ENCODE measurements around the gene MET. TPM values are rescaled to one million over a fixed set of nuclear protein-coding genes. Genes with fewer than 3 reads are reported as not detected.

The MET gene
- total RNA-seq, 2 donors from 2014 or later = 15.8 to 18.6 TPM

DNA sequence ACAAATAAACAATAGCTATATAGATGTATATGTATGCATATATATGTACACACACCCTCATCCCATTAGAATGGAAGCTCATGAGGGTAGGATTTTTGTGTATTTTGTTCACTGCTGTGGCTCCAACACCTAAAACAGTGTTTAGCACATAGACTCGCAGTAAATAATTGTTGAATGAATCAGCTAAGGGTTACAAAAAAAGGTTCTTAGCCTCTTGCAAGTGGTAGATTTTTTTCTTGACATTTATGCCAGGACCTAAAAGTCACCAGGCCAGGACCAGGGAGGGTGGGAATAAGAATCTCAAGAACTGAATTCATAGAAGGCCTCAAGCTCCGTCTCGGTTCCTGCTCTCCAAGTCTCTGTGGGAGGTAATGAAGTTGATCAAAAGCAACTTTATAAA, 107.9 kb downstream of the MET start:
- no peak for ATAC-seq (ENCODE audit: insufficient number of reproducible peaks, low FRiP score, low read depth)
- TF ChIP-seq, protein P1, sequence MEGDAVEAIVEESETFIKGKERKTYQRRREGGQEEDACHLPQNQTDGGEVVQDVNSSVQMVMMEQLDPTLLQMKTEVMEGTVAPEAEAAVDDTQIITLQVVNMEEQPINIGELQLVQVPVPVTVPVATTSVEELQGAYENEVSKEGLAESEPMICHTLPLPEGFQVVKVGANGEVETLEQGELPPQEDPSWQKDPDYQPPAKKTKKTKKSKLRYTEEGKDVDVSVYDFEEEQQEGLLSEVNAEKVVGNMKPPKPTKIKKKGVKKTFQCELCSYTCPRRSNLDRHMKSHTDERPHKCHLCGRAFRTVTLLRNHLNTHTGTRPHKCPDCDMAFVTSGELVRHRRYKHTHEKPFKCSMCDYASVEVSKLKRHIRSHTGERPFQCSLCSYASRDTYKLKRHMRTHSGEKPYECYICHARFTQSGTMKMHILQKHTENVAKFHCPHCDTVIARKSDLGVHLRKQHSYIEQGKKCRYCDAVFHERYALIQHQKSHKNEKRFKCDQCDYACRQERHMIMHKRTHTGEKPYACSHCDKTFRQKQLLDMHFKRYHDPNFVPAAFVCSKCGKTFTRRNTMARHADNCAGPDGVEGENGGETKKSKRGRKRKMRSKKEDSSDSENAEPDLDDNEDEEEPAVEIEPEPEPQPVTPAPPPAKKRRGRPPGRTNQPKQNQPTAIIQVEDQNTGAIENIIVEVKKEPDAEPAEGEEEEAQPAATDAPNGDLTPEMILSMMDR (IDR thresholded peaks at IDR 0.05) = no peak
- no peak for DNase-seq (ENCODE audit: low spot score)
- Histone ChIP-seq H3K27ac (no peak overlapping the region), H3K27me3 (replicated peaks; ENCODE audit: insufficient read depth) (no peaks in the 10 kb centered on the region), H3K4me3 (no peak overlapping the region), H3K4me1 (ENCODE audit: control insufficient read depth in 1 of 2, low read depth in 2 of 2) (peaks cover 24 to 54% of the 10 kb centered on the region in 2 donors), H3K9me3 (no peaks in the 10 kb centered on the region), H3K36me3 (no peaks in the 10 kb centered on the region)

DNA sequence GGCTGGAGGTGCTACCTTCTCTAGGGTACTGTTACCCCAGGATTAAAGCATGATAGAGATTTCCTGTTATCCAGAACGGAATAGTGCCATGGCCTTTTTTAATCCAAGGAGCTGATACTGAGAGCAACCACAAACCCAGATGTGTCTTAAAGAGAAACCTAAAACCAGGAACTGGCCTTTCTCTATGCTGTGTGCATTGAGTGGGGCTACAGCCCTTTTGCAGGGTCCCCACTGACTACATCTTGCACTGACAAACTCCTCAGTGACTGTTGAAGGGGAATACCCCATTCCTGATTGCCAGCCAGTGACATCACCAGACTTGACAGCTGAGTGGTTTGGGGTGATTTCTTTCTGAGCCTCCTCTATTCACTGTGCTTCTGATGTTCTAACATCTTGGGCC, 108.5 kb downstream of the MET start:
- Histone ChIP-seq H3K36me3 (no peaks in the 10 kb centered on the region), H3K4me3 (no peak overlapping the region), H3K27me3 (replicated peaks; ENCODE audit: insufficient read depth) (no peaks in the 10 kb centered on the region), H3K27ac (peak overlapping the region in 1 of 2 donors; percentile 4), H3K9me3 (no peaks in the 10 kb centered on the region), H3K4me1 (ENCODE audit: control insufficient read depth in 1 of 2, low read depth in 2 of 2) (peaks cover 24 to 54% of the 10 kb centered on the region in 2 donors)
- DNase-seq (ENCODE audit: low spot score) (no peak), ATAC-seq (ENCODE audit: insufficient number of reproducible peaks, low FRiP score, low read depth) (no peak)
- TF ChIP-seq, protein P1 (IDR thresholded peaks at IDR 0.05) = no peak

DNA sequence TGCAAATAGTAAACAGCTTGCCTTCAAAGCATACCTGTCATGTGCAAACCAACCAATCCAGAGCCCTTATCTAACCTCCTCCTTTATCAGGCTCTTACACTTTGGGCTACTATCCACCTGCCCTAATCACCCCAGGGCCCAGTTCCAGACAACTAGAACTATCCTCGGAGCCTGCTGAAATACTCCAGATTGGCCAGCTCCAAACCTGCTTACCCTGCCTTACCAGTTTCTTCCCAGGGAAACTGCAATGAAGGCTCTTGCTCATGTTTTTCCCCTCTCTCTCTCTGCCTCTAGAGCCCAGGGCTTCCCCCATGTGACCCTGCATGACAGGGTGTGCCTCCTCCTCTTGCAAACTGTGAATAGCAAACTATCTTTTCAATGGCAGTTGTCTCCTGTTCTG, 109.0 kb downstream of the MET start:
- Histone ChIP-seq H3K27ac (no peak overlapping the region), H3K4me3 (no peak overlapping the region), H3K27me3 (replicated peaks; ENCODE audit: insufficient read depth) (no peaks in the 10 kb centered on the region), H3K9me3 (no peaks in the 10 kb centered on the region), H3K4me1 (ENCODE audit: control insufficient read depth in 1 of 2, low read depth in 2 of 2) (peaks cover 24 to 54% of the 10 kb centered on the region in 2 donors), H3K36me3 (no peaks in the 10 kb centered on the region)
- TF ChIP-seq, protein P1 (IDR thresholded peaks at IDR 0.05) = no peak
- DNase-seq (ENCODE audit: low spot score) (no peak), ATAC-seq (ENCODE audit: insufficient number of reproducible peaks, low FRiP score, low read depth) (no peak)

DNA sequence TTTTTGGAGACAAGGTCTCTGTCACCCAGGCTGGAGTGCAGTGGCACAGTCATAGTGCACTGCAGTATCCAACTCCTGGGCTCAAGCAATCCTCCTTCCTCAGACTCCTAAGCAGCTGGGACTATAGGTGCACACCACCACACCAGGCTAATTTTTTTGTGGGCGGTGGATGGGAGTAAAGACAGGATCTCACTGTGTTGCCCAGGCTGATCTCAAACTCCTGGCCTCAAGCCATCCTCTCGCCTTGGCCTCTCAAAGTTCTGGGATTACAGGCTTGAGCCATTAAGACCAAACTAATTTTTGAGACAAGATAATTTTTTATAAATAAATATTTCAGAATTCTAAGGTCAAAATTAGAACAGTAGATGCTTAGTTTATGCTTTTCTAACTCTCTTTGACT, 109.6 kb downstream of the MET start:
- ATAC-seq (ENCODE audit: insufficient number of reproducible peaks, low FRiP score, low read depth) (no peak), DNase-seq (ENCODE audit: low spot score) (no peak)
- no peaks in the 10 kb centered on the region for H3K9me3 ChIP-seq
- H3K27ac ChIP-seq = no peak overlapping the region
- H3K4me1 ChIP-seq (ENCODE audit: control insufficient read depth in 1 of 2, low read depth in 2 of 2) = peaks cover 20 to 50% of the 10 kb centered on the region in 2 donors
- no peak overlapping the region for H3K4me3 ChIP-seq
- H3K27me3 ChIP-seq (replicated peaks; ENCODE audit: insufficient read depth) = no peaks in the 10 kb centered on the region
- TF ChIP-seq, protein P1 (IDR thresholded peaks at IDR 0.05) = no peak
- no peaks in the 10 kb centered on the region for H3K36me3 ChIP-seq

DNA sequence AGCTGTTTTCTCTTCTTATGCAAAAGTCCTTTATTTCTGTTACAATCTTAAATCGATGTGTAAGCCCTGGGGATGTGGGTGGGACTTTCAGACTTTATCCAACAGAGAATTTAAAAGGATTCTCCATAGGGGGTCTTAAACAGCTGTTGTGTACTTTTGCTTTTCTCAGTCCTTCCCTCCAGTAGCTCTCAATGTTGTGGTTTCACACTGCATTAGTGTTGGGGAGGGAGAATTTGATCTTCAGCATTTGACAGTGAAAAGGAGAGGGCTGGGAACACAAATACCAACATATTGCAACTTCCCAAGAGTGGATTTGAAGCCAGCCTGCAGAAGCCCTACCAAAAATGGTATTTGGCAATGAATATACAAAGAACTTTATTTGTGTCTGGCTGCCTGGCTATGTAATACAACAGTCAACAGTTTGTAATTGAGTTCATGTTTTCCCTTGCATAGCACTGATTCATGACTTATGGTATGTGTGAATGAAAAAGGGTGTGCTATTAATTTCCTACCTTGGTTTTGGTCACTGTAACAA, 110.2 kb downstream of the MET start:
- H3K4me1 ChIP-seq (ENCODE audit: control insufficient read depth in 1 of 2, low read depth in 2 of 2) = peaks cover 17 to 45% of the 10 kb centered on the region in 2 donors
- H3K36me3 ChIP-seq = no peaks in the 10 kb centered on the region
- H3K9me3 ChIP-seq = no peaks in the 10 kb centered on the region
- no peak overlapping the region for H3K27ac ChIP-seq
- TF ChIP-seq, protein P1 (IDR thresholded peaks at IDR 0.05) = no peak
- H3K27me3 ChIP-seq (replicated peaks; ENCODE audit: insufficient read depth) = no peaks in the 10 kb centered on the region
- DNase-seq (ENCODE audit: low spot score) = no peak
- ATAC-seq (ENCODE audit: insufficient number of reproducible peaks, low FRiP score, low read depth) = peak; percentile 44
- no peak overlapping the region for H3K4me3 ChIP-seq

All from thoracic aorta (tissue), 2 donors.